Retina (tissue), 1 donor: ENCODE data around the gene EVA1B.

Experiments used
- DNase-seq: peaks from one replicate; pipeline ENCODE4 v3.0.0-alpha.2; 2016

EVA1B gene, protein sequence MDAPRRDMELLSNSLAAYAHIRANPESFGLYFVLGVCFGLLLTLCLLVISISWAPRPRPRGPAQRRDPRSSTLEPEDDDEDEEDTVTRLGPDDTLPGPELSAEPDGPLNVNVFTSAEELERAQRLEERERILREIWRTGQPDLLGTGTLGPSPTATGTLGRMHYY

DNA sequence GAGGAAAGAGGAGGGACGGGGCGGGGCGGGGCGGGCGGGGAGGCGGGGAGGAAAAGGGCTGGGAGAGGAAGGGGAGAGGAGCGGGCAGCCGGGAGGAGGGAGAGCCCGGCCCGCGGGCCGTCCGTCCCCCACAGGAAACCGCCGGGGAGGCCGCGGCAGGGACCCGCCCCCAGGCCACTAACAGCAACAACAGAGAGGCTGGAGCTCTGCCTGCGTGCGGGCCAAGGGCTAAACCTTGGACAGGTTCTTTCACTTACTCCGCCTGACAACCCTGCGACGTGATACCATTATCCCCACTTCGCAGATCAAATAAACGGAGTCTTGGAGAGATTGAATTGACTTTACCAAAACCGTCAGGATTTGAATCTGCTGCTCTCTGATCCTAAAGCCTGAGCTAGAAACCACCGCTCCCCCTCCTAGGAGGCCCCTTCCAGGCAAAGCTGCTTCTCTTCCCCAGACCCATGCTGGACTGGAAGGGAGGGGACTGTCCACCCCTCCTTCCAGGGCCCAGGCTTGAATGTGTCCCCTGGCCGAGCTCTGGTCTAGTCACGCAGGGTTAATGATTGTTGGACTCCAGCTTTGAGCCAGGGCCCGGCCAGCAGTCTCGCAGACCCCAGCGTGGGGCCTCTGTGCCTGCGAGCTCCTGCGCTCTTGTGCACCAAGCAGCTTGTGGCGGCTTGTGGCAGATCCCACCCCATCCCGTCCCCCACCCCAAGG lies at the start of gene EVA1B:
TSS of gene EVA1B (minus strand) at position 10 of the 717 bp plus-strand sequence. CDS start 608 bp downstream, outside the sequence.
- peak; percentile 84 for DNase-seq

DNA sequence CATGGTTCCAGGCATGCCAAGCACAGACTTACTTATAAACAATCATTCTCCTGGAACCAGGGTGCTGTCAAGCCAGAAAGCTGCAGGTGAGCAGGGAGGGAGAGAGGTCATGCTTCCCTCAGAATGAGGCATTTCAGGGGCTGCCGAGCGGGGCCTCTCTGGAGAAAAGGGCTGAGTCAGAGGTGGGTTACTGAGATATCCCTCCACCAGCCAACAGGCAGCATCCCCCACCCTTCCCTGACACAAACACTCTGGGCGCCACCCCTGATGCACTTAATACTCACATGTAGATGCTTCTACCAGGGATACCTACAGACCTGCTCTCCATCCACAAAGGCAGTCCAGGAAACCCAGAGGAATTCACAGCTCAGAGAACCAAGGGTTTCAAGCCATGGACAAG lies 49.2 kb upstream of the EVA1B start:
- DNase-seq: no peak

DNA sequence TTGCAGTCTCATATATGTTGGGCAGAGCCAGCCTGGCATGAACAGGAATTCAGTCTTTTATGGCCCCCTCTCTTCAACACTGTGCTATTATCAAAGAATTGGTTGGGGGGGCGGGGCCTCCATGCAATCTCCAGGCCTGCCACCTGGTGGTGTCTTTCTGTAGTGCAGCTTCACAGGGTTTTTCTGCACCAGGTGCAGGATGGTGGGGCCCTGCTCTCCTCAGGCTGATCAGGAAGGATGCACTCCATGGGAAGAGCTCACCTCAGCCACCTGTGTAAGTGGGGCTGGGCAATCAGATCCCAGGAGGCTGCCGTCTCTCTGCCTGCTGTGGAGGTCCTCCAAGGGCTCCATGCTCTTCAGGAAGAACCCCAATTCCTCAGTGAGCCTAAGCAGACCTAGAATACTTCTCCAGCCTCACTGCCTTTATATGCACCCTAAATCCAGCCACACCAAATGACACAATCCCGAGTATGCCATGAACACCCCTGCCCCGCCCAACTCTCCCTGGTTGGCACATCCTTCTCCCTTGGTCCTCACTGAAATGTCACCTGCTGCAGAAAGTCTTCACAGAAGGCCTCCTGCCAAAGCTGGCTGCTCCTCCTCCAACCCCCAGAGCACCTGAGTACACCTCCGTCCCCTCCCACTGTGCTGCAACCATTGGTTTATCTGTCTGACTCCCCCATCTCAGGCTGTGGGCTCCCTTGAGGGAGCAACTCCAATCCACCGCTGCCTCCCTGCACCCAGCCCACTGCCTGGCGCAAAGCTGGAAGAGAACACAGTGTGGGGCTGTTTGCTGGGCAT lies 45.8 kb upstream of the EVA1B start:
- DNase-seq: peak; percentile 82

DNA sequence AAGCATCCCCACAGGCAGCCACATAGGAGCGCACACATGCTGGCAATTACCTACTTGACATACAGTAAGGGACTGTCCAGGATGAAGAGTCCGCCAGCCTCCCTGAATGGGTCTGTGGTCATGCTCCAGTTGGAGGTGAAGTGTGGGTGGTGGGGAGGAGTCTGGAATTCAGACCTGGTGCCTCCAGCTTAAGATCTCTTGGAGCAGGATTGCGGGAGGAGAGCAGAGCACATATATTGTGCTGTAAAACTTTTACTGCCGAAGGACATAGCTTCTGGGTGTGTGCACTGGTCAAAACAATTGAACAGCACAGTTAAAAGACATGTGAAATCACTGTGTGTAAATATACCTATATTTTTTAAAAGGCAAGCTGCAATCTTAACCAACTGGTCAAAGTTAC lies 44.4 kb upstream of the EVA1B start:
- DNase-seq: no peak

DNA sequence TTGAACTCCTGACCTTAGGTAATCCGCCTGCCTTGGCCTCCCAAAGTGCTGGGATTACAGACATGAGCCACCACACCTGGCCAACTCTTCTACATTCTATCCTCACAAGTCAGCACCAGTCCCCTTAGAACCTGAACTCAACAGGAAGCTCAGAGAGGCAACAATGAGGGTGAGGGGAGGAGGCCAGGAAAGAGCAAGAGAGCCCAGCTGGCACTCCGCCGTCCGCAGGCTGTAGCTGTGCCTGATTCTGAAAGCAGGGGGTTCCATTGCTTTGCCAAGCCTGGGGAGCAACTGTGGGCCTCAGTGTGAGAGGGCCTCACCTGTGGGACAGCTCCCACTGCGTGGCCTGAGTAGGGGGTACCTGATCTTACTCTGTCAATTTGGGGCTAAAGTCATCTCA lies 43.6 kb upstream of the EVA1B start:
- no peak for DNase-seq

DNA sequence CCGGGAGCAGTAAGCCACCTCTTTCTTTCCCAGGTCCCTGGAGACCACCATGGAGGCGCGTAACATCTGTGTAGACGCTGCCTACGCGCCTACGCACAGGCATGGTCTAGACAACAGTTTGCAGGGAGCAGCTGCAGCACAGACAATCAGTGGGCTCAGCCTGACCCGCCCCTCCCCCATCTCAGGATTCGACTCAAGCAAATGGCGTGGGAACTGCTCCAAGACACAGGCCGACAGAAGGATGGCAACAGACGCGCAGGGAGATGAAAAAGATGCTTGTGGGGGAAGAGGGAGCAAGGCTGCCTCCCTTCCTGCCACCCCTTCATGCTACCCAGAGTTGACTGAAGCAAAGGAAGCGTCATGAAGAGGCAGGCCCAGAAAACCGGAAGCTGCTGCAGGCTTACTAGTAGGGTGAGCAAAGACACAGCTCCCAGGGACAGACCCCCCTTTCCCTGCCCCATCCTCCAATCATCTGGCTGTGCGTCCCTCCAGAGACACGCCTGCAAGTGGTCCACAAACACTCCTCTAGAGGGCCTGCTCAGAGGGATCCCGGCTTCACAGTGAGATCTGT lies 42.7 kb upstream of the EVA1B start:
- peak; percentile 87 for DNase-seq

DNA sequence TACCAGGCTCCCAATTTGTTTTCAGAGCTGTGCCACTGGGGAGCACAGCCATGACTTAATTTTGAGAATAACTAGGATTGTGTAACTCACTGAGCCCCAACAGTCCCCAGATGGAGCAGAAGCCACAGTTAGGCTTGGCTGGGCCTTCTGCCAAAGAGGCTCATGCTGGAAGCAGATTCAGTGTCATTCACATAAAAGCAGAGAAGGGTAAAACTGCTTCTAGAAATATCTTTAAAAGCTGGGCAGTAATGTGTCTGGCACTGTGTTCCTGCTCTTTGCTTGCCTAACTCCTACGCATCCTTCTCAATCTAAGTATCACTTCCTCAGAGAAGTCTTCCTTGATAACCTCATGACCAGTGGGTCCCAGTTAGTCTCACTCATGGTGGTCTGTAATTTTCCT lies 41.9 kb upstream of the EVA1B start:
- DNase-seq: no peak

DNA sequence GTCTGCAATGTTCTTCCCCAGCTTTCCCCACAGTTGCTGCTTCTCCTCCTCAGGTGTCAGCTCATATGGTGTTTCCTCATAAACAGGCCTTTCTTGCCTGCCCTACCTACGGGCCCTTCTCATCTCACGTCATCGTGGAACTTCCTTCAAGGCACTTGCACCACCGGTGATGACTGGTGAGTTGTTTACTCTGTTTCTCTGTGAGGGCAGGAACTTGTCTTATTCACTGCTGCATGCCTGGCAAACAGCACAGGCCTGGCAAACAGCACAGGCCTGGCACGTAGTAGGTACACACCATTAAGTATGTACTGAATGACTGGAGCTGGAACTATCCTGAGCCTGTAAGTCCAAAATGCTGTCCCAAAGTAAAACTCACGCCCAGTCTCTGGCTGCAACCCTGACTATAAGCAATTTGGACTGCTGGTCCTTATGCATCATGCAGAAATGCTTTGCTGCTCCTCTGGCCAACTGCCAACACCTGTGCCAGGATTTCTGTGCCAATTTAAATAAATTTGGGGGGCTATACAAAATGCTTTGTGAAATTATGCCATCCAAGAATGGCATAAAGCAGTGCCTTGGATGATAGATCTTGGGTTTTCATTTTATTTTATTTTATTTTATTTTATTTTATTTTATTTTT lies 36.6 kb upstream of the EVA1B start:
- no peak for DNase-seq

DNA sequence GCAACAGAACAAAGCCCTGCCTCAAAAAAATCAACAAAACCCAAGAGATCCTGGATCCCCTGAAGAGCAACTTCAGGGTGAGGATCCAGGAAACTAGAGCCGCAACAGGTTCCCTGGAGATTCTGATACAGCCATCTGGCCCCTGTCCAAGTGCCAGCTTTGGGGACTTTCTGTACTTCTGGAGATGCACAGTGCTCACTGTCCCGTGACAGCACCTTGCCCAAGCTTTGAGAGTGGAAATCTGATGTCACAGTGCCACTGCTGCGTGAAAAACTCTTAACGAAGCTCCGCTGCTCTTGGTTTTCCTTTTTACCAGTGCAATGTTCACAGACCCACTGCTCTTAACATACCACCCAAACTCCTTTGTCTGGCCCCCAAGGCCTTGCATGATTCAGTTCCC lies 35.9 kb upstream of the EVA1B start:
- DNase-seq: no peak

DNA sequence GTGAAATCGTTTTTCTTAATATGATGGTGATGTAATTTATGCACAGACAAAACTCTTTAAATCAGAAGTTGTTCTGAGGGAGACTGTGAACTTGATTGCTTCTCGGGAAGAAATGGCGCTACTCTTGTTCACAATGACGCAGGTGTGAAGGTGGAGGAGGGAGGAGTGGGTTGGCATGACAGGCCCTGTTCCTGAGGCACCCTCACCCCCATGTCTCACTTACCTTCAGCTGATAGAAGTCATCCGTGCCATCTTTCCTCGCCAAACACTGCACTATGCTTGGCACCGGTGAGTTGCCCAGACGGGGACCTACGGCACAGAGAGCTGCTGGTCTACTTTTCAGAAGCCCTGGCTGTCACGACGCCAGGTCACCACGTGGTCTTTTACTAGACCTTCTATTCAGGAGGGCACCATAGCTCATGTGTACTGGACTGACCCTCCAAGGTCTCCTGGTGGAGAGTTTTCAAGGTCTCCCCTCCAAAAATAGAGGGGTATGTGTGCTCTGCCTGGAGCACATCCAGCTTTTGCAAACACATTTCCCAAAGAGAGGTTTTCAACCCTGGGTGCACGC lies 35.2 kb upstream of the EVA1B start:
- no peak for DNase-seq

DNA sequence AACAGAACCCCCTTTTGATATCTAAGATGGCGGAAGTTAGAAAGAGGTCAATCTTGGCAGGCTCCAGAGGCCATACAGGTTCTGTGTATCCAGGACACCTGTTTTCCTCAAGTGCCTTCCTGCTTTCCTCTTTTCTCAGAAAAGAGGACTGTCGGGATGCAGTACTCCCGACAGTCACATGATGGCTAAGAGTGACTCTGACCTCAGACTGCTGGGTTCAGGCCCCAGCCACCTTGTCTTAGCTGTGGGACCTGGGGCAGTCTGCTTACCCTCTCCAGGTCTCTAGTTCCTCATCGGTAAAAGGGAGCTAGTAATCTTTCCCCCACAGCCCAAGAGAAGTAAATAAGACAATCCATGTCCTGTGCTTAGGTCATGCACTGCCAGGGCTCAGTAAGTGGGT lies 32.4 kb upstream of the EVA1B start:
- no peak for DNase-seq

DNA sequence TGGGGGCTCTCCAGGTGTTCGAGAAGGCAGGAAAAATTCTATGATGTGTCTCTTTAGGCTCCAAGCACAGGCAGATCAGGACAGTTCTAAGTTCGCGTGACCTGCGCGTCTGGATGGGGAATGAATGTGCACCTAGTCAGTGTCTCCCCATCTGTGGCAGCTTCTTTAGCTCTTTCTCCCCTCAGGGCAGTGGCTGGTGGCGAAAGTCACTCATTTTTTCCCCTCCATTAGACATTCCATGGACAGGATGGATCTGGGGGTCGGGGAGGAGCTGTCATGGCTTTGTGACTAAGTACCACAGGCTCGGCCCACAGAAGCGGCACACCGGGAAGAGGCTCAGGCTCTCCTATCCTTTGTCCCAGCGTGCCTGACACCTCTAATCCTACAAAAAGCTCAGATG lies 31.0 kb upstream of the EVA1B start:
- no peak for DNase-seq

DNA sequence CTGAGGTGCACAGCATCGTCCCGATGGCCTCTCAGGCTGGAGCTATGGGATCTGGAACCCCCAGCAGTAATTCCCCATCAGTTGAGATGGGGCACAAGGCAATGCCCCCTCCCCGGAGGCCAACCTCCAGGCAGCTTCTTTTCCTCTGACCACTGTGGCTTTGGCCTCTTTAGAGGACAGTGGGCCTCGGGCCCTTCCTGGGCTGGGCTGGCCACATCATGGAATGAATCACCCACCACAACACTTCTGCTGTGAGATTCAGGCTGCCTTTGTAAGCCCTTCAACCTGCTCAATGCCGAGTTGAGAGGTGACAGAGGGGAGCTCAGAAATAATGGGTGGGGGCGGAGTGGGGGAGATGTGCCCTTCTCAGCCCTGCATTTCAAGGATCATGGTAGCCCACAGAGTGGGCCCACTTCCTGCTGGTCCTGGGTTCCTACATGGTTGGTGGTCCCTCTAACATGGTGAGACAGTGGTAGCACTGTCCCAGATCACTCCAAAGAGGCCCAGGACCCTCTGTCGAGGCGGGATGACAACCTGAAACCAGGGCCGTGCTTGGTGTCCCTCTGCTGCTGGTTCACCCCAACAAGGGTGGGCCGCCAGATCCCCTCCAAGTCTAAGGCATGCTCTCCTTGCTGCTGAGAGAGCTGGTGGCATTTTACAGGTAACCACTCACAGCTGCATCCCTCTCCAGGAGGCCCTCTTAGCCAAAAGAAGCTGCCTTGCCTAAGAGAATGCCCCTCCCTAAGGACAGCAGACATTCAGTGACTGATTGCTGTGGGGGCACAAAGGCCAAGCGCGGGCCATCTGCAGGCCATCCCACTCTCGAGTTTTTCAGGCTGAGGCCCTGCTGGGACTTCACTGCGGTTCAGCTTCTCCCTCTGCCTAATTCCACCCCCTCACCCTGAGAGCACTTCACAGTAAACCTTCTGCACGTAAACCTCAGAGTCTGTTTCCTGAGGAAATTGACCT lies 29.7 kb upstream of the EVA1B start:
- DNase-seq: no peak

DNA sequence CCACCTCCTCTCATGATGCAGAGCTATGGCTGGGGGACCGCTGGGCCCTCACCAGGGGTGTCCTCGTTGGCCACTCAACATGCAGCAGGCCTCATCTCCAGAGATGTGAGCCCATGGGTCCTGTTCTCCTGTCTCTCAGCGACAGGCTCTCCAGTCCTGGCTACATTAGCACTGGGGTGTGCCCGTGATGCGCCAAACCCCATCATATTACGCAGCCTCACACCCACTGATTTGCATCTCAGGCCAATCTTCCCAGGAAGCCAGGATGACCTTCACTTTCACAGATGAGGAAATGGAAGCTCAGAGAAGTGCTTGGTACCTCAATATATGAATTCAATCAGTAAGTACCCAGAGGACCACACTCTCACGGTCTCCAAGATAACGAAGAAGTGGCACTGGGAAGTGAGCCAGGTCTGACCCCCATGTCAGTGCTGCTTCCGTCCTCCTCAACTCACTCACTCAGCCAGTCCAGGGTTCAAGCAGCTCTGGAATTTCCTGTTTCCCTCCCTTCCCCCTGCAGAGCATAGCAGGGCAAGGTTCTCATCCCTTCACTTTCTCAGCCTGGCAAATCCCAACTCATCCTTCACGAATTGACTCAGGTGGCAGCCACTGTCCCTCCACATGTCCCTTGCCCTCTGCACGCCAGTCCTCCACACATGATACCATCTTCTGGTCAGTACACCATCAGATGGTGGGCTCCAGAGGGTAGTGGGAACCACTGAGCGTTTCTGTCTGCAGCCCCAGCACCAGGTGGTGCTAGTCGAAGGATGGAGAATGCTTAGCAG lies 28.9 kb upstream of the EVA1B start:
- DNase-seq: no peak

DNA sequence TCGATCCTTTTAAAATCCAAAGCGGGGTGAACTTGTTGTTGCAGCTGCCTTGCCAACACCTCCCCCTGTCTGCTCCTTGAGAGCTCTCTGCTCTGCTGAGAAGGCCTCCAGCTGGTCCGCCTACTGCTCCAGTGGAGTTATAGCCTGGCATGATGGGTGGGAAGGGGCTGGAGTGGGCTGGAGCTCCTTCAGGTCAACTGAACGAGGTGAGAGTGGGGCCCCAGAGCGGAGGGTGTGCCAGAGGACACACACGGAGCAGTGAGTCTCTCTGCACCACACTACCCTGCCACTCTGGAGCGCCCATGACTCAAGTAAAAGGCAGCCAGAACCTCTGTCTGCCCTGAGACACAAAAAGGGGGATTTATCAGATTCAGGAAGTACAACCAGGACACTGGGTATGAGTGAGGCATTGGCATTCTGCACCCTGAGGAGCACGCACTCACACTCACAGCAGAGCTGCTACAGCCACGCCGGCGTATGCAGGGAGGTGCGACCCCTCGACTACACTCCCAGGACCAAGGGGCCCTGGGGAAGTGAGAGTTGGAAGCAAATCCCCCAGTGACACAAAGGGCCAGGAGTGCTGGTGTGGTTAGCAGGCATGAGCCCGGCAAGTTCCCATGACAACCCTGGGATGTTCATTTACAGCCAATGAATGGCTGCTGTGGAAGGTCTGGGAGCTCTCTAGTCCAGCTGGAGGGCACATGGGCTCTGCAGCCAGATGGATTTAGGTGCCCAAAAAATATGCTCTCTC lies 28.0 kb upstream of the EVA1B start:
- DNase-seq: peak; percentile 83

DNA sequence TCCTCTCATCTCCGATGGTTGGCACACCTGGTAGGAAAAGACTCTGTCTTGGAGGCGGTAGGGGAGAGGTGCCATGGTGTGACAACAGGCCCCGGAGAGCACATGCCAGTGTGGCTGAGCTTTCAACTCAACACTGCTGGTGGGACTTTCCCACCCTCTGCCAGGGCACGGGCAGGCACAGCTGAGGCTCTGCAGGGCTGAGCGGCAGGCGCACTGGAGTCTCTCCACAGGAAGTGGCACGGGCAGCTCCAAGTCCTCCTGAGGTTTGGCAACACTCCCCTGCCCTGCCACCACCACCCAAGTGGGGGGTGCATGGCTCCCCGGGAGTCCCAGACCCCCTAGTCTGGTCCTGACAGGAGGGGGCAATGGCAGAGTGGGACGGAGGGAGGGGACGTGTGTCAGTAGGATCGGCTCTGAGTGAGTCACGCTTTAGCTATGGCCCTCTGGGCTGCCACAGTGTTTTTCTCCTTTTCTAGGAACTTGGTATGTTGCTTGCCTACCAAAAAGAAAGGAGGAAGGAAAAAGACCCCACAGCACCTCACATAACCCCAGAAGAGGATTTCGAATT lies 27.3 kb upstream of the EVA1B start:
- DNase-seq: no peak

DNA sequence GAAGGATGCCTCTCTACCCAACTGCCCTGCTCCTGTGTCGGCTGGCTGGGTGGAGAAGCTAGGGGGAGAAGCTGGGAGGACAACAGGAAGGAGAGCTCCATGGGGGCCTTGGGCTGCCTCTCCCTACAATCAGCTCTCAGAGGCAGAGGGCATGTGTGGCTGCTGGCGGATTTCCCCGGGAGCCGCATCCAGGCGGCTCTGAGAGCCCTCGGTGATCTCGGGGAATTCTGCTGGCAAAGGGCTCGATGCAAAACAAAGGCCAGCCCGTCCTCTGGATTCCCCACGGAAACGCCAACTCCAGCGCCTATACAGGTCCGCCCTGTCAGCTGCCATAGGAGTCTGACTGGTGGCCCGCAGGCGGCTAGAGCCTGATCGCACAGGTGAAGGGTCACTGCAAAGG lies 26.4 kb upstream of the EVA1B start:
- DNase-seq: no peak

DNA sequence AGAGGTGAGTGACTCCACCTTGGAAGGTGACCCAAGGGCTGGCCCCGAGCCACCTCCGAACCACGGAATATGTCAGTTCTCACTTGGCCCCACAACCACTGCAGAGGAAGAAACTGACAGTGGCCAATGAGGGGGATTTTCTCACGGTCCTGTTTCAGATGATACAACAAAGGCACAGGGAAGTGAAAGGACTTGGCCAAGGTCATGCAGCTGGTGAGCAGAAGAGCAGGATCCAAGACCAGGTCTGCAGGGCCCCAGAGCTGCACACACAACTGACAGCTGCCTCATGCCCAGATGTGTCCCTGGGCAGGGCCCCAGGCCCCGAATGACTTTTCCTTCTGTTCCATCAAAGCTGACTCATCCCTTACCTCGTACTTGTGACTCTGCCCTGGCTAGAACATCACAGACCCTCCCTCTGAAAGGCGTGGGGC lies 25.8 kb upstream of the EVA1B start:
- DNase-seq: no peak

DNA sequence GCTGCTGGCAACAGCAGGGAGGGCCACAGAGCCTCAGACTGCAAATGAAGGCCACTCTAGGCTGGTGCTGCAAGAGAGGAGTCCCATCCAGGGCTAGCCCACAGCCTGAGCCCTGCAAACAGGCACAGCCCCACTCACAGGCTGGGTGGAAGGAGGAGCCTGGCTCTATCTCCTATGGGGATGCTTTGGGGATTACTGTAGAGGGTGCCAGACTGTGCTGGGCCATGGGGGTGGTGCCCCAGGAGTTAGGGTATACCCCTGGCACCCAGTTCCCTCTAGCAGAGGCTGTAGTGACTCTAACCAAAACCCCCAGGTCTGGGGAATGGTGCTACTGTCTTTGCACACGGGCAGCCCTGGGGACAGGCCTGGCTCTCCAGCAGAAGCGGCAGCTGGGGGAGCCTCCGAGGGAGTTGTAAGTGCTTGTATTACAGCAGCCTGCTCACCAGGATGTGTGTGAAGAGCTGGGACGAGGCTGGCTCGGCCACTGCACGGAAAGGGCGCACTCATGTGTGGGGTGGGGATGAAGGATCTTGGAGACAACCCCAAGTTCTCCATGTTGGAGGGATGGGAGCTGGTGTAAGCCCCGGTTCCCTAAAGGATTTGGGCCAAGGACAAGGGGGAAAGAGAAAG lies 23.4 kb upstream of the EVA1B start:
- no peak for DNase-seq
